Putamen (tissue), 1 donor: ENCODE results near the gene SPACA7.
"Not testable (repeated sequence)": the region's sequence is repeated elsewhere in the genome, so short reads cannot be mapped to it uniquely, and the experiment has no call there.

Experiments used
- DNase-seq: peaks from one replicate; pipeline ENCODE4 v3.0.0-alpha.2; 2016; ENCODE audit warnings: low spot score

SPACA7 gene

DNA sequence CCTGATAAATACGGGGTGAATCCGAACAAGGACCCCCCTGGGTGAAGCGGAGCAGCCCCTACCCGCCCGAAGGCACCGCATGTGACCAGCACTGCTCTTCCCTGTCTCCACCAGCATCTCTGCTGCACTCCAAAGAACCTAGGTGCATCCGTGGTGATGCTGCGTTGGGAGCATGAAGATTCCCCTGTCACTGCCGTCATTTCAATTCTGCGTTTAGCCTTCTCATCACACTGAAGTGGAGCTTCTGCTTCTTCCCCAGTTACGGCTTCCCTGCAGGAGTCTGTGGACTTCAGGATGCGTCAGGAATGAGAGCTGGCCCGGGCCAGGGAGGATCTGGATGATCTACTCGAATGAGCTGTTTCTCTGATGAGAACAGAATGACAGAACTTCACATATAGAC is 47.9 kb downstream of the SPACA7 start:
- DNase-seq: no peak

DNA sequence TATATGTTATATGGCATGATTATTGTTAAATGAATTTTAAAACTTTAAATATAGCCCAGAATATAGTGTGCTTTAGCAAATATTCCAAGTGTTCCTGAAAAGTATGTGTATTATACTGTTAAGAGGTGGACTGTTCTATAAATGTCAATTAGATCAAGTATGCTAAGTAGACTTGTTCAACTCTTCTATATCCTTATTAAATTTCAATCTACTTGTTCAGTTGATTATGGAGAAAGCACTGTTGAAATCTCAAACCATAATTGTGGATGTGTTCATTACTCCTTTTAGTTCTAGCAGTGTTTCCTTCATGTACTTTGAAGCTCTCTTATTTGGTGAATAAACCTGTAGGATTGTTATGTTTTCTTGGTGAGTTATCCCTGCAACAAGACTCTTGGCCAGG is 52.5 kb downstream of the SPACA7 start:
- DNase-seq: no peak

DNA sequence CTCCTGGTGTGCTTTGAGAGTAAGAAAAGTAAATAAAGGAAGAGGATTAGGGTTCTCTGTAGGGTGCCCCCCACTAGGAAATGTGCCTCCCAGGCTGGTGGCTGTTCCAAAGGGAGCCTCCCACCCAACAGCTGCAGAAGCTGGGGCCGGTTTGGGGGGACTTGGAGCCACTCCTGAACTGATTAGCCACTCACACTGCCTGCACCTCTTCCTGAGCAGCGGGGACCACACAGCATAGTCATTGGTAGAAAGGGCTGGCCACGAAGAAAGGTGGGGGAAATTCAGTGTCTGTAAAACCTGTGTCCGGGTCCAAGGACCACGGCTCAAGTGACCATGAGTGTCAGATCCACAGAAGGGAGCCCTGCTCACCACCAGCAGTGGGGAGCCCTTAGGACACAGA is 55.6 kb downstream of the SPACA7 start:
- no peak for DNase-seq

DNA sequence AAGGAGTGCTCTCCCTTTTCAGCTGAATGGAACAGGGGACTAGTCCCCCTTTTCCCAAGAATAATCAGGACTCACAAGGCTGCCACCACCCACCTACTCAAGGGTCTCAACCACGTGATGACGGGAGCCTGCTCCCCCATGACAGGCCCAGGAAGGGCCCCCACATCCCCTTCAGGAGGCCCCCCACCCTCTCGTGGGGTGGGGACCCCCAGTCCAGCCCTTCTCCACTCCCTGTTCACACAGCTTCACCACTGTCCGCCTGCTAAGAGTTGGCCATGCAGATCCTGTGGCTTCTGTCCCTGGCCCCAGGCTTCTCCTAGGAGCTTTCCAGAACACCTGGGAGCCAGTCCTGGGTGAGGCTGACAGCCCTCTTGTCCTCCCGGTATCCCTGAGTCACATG is 56.6 kb downstream of the SPACA7 start:
- DNase-seq: not testable (repeated sequence)

DNA sequence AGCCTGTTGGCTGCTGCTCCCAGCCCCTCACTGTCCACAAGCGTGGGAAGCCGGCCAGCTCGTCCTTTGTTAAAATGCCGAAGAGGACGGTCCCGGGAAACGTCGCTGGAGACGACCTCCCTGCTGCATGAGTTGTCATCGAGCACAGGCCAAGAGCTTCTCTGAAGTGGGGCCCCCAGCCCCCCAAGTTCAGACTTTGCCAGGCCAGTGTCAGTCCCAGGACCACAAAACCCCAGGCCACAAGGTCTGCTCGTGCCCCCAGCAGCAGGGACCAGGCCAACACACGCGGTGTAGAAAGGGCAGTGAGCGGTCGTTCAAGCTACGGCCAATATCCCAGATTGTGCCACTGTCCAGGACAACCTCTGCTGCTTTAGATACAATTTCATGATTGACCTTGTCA is 57.4 kb downstream of the SPACA7 start:
- not testable (repeated sequence) for DNase-seq

DNA sequence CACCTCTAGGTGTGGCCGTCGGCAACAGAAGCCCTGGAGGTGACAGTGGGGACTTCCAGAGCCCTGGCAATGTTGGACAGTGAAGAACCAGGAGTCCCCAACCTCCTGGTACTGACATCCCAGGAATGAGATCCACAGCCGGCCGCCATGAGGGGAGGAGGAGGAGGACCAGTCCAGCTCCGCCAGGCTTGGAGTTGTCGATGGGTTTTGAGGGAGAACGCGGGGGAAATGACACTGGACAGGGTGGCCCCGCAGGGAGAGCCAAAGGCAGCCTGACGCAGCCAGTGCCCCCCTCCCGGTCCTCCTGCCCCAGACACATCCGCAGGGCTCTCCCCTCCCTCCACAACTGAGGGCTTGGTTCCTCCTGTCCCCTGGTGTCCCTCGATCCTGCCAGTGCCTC is 57.9 kb downstream of the SPACA7 start:
- no peak for DNase-seq

DNA sequence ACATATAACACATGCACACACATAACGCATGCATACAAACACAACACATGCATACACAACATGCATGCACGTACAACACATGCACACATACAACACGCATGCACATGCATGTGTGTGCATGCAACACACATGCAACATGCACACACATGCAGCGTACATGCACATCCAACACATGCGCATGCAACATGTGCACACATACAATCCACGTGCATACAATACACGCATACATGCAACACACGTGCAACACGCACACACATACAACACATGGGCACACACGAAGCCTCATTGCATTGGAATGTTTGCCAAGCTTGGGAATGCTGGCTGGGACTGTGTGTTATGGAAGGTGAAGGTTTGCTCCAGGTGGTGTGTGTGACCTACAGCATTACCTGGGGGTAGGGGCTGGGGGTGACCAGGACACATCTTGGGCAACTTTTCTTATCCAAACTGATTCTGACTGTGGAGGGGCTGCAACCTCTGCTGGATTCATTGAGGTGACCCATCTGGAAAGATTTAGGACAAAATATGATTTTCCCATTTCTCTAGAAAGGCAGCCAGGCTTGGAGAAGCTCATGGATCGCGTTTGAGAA is 58.9 kb downstream of the SPACA7 start:
- DNase-seq: no peak

DNA sequence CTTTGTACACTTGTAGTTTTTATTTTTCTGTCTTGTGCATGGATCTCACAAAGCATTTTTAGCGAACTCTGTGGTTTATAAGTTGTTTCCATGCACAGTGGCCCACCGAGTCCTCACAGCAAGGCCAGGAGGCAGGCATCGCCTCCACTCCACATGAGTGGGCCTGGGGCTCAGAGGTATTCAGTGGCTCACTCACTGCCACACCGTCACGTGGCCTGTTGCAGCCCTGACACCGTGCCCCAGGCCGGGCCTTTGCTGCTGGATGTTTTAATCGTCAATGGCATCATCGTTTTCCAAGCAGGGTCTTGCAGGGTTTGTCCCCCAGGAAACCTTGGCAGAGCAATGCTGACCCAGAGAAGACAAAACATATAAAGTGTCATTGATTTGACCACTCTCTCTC is 59.8 kb downstream of the SPACA7 start:
- no peak for DNase-seq

DNA sequence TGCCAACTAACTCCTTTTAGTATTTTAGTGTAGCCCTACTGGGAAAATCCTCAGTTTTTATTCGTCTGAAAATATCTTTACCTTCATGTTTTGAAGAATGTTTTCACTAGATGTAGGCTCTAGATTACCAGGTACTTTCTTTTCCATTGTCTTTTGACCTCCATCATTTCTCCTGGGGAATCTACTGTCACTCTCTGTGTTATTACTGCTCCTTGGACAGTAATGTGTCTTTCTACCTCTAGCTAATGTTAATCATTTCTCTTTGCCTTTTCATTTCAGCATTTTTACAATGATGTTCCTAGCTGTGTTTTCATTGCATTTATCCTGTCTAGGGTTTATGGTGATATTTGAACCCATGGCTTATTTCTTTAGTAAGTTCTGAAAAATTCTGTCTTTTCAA is 61.9 kb downstream of the SPACA7 start:
- no peak for DNase-seq

DNA sequence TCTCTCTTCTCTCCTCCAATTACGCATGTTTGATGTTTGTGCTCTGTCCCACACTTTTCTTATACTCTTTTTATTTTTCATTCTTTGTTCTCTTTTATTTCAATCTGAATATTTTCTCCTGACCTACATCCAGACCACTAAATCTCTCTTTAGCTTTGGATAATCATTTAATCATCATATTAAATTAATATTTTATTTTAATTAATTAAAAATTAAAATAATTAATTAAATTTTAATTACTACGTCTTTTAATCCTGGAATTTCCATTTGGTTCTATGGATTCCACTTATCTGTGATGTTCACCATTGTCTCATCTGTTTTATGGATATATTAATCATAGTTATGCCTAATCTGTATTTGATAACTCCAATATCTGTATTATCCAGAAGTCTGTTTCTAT is 62.4 kb downstream of the SPACA7 start:
- no peak for DNase-seq

DNA sequence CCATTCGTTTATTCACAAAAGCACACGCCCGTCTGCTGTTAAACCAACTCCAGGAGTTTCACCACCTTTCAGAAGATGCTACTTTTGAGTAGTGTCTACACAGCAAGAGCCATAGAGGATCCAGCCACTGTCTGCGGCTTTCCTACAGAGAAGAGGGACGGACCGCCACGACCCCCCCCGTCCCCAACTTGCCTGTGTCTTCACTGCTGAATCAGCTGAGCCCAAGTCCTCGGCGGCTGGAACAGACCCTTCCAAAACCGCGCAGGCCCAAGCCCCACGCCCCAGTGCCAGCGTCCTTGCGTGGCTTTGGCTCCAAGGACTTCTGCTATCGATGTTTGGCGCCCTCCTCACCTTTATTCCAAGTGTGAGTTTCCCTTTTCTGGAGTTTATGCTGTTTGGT is 65.1 kb downstream of the SPACA7 start:
- DNase-seq: no peak

DNA sequence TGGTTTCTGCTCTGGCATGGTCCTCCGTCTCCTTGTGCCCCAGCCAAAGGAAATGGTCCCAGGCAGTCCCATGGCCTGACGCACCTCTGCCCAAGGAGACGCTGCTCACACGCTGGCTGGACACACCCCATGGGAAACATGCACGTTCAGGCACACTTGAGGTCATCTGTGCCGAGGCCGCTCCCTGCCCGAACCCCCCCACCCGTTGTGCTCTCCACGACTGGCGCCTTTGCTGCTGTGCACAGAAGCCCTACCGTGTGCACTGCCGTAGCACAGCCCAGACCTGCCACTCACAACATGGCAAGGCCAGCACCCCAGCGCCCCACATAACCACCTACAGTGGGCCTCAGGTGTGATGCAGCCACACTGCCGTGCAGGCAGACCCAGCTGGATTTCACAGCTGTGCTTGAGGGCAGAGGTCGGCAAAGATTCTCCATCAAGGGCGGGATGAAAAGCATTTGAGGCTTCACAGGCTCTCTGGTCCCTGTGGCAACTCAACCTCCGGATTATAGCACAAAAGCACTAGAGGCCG is 65.7 kb downstream of the SPACA7 start:
- no peak for DNase-seq

DNA sequence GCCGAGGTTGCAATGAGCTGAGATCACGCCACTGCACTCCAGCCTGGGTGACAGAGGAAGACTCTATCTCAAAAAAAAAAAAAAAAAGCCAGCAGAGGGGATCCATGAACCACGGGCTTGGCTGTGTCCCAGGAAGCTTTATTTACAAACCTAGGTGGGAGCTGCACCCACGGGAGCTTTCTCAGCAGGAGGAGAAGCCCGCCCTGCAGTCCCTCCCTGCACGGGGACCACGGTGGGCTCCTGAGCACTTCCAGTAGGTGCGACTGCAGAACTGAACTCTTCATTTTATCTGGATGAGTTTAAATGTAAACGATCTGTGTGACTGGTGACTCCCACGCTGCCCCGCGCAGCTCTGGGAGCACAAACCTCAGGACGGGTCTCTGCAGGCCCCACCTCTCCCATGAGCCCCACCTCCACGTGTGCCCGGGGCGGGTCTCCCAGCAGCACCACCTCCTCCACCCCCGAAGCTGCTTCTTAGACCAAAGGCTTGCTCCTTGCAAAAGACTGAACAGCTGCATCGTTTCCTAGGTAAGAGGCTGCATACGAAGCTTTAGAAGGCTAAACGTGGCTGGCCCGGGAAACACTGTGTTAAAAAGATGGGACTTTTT is 66.4 kb downstream of the SPACA7 start:
- no peak for DNase-seq

DNA sequence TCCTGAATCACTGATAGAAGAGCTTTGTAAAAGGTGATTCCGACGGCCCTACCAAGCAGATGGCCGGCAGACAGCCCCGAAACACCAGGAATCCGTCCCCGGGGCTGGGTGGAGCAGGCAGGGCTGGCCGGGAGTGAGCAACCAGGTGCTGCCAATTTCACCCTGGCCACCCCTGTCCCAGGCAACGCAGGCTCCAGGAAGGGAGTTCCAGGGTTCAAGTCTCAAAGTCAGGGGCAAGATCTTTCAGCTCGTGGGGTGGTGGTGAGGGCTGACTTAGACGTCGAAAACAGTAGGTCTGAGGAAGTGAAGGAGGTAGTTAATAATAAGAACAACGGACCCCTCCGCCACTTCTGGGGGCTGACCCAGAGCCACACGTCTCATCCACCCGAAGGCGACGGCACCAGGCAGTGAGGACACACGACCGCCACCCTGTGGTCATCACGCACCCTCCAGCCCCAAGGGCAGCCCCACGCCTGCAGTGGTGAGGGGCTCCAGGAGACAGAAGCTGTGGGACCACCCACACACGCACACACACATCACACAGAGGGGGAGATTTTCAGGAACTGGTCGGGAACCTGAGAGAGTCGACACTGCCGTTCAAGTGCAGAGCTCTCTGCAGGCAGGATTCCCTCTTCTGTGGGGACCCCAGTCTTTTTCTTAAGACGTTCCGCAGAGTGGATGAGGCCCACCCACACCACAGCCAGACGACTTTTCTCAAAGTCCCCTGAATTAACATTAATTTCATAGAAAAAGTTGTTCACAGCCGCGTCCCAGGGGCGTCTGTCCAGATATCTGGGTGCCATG is 67.2 kb downstream of the SPACA7 start:
- no peak for DNase-seq

DNA sequence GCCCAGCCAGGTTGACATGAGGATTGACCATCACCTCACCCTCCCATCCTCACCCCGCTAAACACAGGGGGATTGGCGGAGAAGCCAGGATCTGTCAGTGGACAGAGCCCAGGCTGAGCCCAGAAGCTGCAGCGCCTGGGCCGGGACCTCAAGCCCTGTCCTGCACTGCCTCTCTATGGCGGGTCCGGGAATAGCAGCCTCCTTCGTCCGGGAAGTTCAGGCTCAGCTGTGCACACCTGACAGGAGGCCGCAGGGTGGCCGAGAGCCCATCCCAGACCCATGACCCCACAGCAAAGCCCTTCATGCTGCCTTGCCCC is 67.8 kb downstream of the SPACA7 start:
- peak; percentile 38 for DNase-seq

DNA sequence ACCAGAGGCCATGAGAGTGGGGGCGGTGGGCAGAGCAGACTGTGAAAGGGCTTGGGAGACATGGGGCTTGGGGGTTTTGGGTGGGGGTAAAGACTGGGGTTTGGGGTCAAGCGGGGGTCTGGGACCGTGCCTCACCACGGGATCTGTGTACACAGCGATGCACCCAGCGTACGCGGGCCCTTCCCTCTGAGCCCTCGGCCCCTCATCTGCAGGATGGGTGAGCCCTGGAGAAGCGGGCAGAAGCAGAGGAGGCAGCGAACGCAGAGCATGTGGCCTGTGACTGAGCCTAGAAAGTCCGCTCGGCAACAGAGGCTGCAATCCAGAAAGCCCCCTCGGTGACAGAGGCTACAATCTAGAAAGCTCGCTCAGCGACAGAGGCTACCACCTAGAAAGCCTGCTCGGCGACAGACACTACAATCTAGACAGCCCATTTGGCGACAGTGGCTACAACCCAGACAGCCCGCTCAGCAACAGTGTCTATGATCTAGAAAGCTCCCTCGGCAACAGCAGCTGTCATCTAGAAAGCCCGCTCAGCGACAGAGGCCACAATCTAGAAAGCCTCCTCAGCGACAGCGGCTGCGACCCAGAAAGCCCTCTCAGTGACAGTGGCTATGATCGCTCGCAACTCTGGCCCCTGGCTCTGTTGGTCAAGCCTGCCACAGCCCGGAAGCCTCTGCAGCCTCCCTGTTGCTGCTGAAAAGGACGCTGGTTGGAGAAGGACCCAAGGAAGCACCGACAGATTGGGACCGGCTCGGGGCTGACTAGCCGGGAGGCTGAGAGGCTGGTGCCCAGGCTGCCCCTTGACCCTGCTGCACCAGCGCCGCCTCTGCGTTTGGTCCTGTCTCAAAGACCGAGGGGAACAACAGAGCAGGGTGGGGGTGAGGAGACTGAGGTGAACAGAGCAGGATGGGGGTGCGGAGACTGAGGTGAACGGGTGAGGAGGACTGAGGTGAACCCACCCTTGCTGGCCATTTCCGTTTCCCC is 68.6 kb downstream of the SPACA7 start:
- DNase-seq: no peak

DNA sequence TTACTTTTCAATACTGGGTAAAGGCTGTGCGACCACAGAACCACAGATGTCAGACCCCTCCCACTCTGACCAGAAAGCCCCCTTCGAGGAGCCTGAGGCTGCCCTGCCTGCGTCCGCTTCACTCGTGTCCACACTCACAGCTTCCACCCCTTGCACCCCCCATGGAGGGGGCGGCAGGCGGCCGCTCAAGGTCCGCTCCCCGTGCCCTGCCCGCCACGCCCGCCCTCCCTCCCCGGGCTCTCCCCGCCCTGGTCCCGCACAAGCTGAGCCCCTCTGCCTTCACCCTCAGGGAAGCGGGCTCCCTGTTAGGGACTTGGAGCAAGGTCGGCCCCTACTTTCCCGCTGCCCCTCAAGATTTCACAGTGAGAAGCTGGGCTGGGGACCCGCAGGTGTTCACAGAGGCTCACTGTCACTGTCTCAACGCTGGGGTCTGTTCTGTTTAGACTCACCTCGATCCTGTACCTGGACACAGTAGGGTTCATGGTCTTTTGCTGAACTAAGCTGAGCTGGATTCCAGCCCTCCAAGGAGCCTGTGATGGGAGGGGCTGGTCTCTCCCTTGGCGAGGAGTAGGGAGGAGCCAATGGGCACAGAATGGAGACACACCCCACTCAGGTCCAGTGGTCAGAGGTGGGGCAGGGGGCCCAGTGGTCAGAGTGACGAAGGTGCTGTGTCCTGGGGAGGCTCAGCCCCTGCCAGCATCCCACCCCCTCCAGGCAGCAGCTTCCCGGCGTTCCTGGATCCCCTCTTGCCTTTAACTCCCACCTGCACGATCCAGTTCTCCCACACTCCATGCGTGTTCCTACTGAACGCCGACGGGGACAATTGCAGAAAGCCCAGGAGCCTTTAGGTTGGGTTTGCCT is 69.5 kb downstream of the SPACA7 start:
- DNase-seq: no peak

DNA sequence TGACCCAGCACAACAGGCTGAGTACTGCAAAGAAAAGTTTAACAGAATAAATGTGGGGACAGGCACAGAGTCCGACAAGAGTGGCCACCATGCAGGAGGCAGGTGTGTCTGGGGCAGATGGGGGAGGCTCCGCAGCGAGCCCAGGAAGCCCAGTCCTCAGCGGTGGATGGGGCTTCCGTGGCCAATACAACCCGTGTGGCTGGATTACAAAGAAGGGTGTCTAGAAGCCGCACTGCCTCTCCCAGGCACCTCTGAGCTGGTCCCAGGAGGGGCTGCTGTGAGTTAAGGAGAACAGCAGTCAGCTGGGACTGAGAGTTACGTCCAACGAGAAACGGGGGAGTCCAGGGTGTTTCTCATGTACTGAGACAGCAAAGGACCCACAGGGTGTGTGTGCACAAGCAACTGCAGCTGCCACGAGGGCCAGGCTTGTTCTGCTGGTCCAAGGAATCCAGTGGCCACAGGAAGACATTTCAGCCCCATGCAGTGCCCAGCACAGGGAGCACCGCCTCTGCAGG is 70.2 kb downstream of the SPACA7 start:
- no peak for DNase-seq

DNA sequence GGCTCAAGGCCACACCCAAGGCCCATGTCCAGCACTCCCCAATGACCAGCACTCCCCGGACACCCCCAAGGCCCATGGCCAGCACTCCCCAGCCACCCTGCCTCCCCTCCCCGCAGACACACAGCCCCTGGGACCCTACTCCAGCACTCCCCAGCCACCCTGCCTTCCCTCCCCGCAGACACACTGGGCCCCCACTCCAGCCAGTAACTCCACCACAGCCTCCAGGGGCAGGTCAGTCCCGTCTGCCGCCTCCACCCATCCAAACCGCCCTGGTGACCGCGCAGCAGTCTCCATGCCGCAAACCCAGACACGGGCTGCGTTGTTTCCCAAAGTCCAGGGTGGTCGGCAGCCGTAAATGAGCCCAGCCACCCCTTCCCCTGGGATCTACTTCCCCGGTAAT is 70.7 kb downstream of the SPACA7 start:
- no peak for DNase-seq

DNA sequence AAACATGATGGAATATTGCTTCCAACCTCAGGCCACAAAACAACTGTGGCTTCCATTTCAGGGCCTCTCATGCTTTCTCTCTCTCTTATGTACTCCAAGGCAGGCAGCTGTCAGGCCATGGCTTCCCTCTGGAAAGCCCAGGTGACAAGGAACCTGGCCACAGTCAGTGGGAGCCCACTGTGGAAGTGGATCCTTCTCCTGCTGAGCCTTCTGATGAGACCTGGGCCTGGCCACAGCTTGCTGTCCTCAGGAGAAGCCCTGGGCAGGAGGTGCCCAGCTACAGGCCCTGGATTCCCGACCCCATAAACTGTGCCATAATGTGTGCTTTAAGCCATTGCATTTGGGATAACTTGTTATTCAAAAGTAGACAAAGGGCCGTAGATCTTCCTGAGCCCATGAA is 71.2 kb downstream of the SPACA7 start:
- DNase-seq: no peak
